Endothelial cell of umbilical vein (primary cell): ENCODE data around the gene CPNE5.

Experiments
- CTCF ChIP-seq, 2 donors: IDR thresholded peaks; 1 replicate in 1 of 2; 2 replicates in 1 of 2; pipeline ENCODE4 v1.5.1; 2011; ENCODE audit warnings: low read length in 2 of 2, mild to moderate bottlenecking in 2 of 2, moderate library complexity in 2 of 2, control low read depth in 1 of 2, inconsistent platforms in 1 of 2, low read depth in 1 of 2; ENCODE audit not compliant: insufficient read depth in 1 of 2; ENCODE audit errors: extremely low read depth in 1 of 2
- EZH2 ChIP-seq: IDR thresholded peaks from 2 replicates; pipeline ENCODE4 v1.6.1; 2012; ENCODE audit warnings: borderline replicate concordance, low read depth, mild to moderate bottlenecking, moderate library complexity, low read length, inconsistent platforms; ENCODE audit not compliant: severe bottlenecking
- JUN ChIP-seq: IDR thresholded peaks from 2 replicates; pipeline ENCODE4 v1.6.1; 2011; ENCODE audit warnings: borderline replicate concordance, low read depth; ENCODE audit not compliant: insufficient read length, insufficient read depth
- POLR2A ChIP-seq: IDR thresholded peaks from 2 replicates; pipeline ENCODE4 v1.6.1; 2012; ENCODE audit warnings: low read depth, mild to moderate bottlenecking, control low read depth, low read length
- POLR2AphosphoS5 ChIP-seq: IDR thresholded peaks from 2 replicates; pipeline ENCODE4 v1.6.1; 2012; ENCODE audit warnings: low read depth, mild to moderate bottlenecking, control low read depth, low read length, moderate library complexity; ENCODE audit not compliant: insufficient read depth
- TF ChIP-seq, protein P1 (sequence below): IDR thresholded peaks from 2 replicates; pipeline ENCODE4 v1.6.1; 2011; ENCODE audit not compliant: insufficient read depth, insufficient read length

GRCh38 chr6:36829919-36830544 is 9.2 kb downstream of the CPNE5 start:
- TF ChIP-seq CTCF (IDR thresholded peaks at IDR 0.05; ENCODE audit: extremely low read depth in 1 of 2, insufficient read depth in 1 of 2, low read depth in 1 of 2, low read length in 2 of 2) = no peak
- no peak for TF ChIP-seq POLR2A
- TF ChIP-seq EZH2 = no peak
- TF ChIP-seq POLR2AphosphoS5 = no peak
- no peak for TF ChIP-seq JUN
- TF ChIP-seq, protein P1, sequence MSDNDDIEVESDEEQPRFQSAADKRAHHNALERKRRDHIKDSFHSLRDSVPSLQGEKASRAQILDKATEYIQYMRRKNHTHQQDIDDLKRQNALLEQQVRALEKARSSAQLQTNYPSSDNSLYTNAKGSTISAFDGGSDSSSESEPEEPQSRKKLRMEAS = no peak
